ENCODE data around the gene MAGIX. TPM values are rescaled to one million over a fixed set of nuclear protein-coding genes. Genes with fewer than 3 reads are reported as not detected.

Gene MAGIX
- total and polyA plus RNA-seq, 2 experiments from 2014 or later = 6.5 to 7.1 TPM

- Histone ChIP-seq H4K20me1 (ENCODE audit: insufficient read depth, poor library complexity, severe bottlenecking) (no peaks in the 10 kb centered on the region), H2AFZ (no peak overlapping the region), H3K4me2 (no peak overlapping the region), H3K27me3 (no peaks in the 10 kb centered on the region), H3K4me3 (no peak overlapping the region), H3K36me3 (replicated peaks; ENCODE audit: insufficient read depth, low read depth) (no peaks in the 10 kb centered on the region), H3K9me2 (replicated peaks; ENCODE audit: insufficient read depth) (no peaks in the 10 kb centered on the region), H3K4me1 (ENCODE audit: insufficient read depth) (no peaks in the 10 kb centered on the region), H3K79me2 (no peaks in the 10 kb centered on the region), H3K27ac (no peak overlapping the region), H3K9me3 (ENCODE audit: low read depth) (no peaks in the 10 kb centered on the region)
- DNase-seq (ENCODE audit: low spot score) = no peak
- WGBS (ENCODE audit: low lambda C conversion rate, missing lambda C conversion rate) = 75% methylated on average over 16 of the region's 25 CpGs
- TF ChIP-seq EZH2 (IDR thresholded peaks at IDR 0.05; ENCODE audit: borderline replicate concordance) (no peak), EZH2phosphoT487 (IDR thresholded peaks at IDR 0.05; ENCODE audit: low read depth, severe bottlenecking, unreplicated experiment) (no peak), CTCF (IDR thresholded peaks at IDR 0.05; ENCODE audit: poor library complexity) (no peak)
Observed at GRCh38 chrX:49157194-49157593, 5.4 kb upstream of the MAGIX start.

- WGBS (ENCODE audit: low lambda C conversion rate, missing lambda C conversion rate) = 90% methylated on average over 2 of the region's 2 CpGs
- Histone ChIP-seq H3K27ac (no peak overlapping the region), H4K20me1 (ENCODE audit: insufficient read depth, poor library complexity, severe bottlenecking) (no peaks in the 10 kb centered on the region), H3K4me3 (no peak overlapping the region), H3K4me2 (no peak overlapping the region), H3K27me3 (no peaks in the 10 kb centered on the region), H3K9me2 (replicated peaks; ENCODE audit: insufficient read depth) (no peaks in the 10 kb centered on the region), H3K4me1 (ENCODE audit: insufficient read depth) (no peaks in the 10 kb centered on the region), H2AFZ (no peak overlapping the region), H3K9me3 (ENCODE audit: low read depth) (no peaks in the 10 kb centered on the region), H3K79me2 (no peaks in the 10 kb centered on the region), H3K36me3 (replicated peaks; ENCODE audit: insufficient read depth, low read depth) (no peaks in the 10 kb centered on the region)
- TF ChIP-seq EZH2 (IDR thresholded peaks at IDR 0.05; ENCODE audit: borderline replicate concordance) (no peak), EZH2phosphoT487 (IDR thresholded peaks at IDR 0.05; ENCODE audit: low read depth, severe bottlenecking, unreplicated experiment) (no peak), CTCF (IDR thresholded peaks at IDR 0.05; ENCODE audit: poor library complexity) (no peak)
- no peak for DNase-seq (ENCODE audit: low spot score)
Observed at GRCh38 chrX:49160908-49161307, 1.6 kb upstream of the MAGIX start.

GRCh38 chrX:49161632-49162031 lies 926 bp upstream of the MAGIX start:
- Histone ChIP-seq H3K4me3 (no peak overlapping the region), H3K4me2 (no peak overlapping the region), H2AFZ (no peak overlapping the region), H3K9me2 (replicated peaks; ENCODE audit: insufficient read depth) (no peaks in the 10 kb centered on the region), H3K9me3 (ENCODE audit: low read depth) (no peaks in the 10 kb centered on the region), H3K27ac (no peak overlapping the region), H4K20me1 (ENCODE audit: insufficient read depth, poor library complexity, severe bottlenecking) (no peaks in the 10 kb centered on the region), H3K79me2 (no peaks in the 10 kb centered on the region), H3K27me3 (no peaks in the 10 kb centered on the region), H3K36me3 (replicated peaks; ENCODE audit: insufficient read depth, low read depth) (no peaks in the 10 kb centered on the region), H3K4me1 (ENCODE audit: insufficient read depth) (no peaks in the 10 kb centered on the region)
- WGBS (ENCODE audit: low lambda C conversion rate, missing lambda C conversion rate) = 81% methylated on average over 5 of the region's 5 CpGs
- no peak for DNase-seq (ENCODE audit: low spot score)
- TF ChIP-seq EZH2 (IDR thresholded peaks at IDR 0.05; ENCODE audit: borderline replicate concordance) (no peak), CTCF (IDR thresholded peaks at IDR 0.05; ENCODE audit: poor library complexity) (no peak), EZH2phosphoT487 (IDR thresholded peaks at IDR 0.05; ENCODE audit: low read depth, severe bottlenecking, unreplicated experiment) (no peak)

Data from hepatocyte (in vitro differentiated cells).